HL-60 (cell line): ENCODE measurements around the gene GRK5.

Source experiments
- CTCF ChIP-seq: IDR thresholded peaks from one replicate; pipeline ENCODE4 v1.5.1; 2011; ENCODE audit warnings: low read length, control low read depth, inconsistent platforms; ENCODE audit not compliant: insufficient read depth
- GABPA ChIP-seq: IDR thresholded peaks from 2 replicates; pipeline ENCODE4 v1.6.1; 2012; ENCODE audit warnings: low read depth
- POLR2AphosphoS5 ChIP-seq: IDR thresholded peaks from 2 replicates; pipeline ENCODE4 v1.6.1; 2012; ENCODE audit warnings: low read depth
- REST ChIP-seq: IDR thresholded peaks from 2 replicates; pipeline ENCODE4 v1.6.1; 2012; ENCODE audit warnings: low read depth; ENCODE audit not compliant: insufficient replicate concordance

GRCh38 chr10:119450606-119451299 lies 243.4 kb downstream of the GRK5 start:
- TF ChIP-seq CTCF (no peak), POLR2AphosphoS5 (no peak), GABPA (no peak), REST (no peak)
